Tibial nerve (tissue), 3 donors: ENCODE results near the gene CLEC16A.

Experiments
- CTCF ChIP-seq, 5 experiments: fragments of 200-600 bp in 3 of 5; fragments of 450-650 bp in 2 of 5; sonication (generic) in 3 of 5; IDR thresholded peaks; one replicate each; pipeline ENCODE4 v1.5.1; 2016 to 2019; ENCODE audit warnings: antibody characterized with exemption in 5 of 5, mild to moderate bottlenecking in 3 of 5, moderate library complexity in 2 of 5
- POLR2A ChIP-seq, 2 donors: fragments of 450-650 bp; IDR thresholded peaks; one replicate each; pipeline ENCODE4 v1.6.1; 2017; ENCODE audit warnings: antibody characterized with exemption in 2 of 2, mild to moderate bottlenecking in 2 of 2, moderate library complexity in 2 of 2

DNA sequence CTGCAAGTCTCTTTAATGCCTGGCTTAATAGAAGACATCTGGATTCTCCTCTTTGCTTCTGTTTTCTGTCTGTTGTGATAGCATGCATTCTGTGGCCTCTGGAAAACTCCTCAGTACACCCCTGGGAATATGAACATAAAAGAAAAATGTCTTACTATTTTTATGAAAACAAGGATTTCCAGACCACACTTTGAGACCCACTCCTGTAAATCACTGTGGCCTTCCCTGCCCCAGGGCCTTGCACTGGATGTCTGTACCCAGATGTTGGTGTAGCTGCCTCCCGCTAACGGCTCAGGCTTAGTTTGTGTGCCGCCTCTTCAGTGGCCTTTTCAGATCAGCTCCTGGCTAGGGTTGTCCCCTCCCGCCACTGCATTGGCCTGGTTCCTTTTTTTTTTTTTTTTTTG is 185.0 kb downstream of the CLEC16A start:
- TF ChIP-seq CTCF (IDR thresholded peaks at IDR 0.05), result no peak
- no peak for TF ChIP-seq POLR2A (IDR thresholded peaks at IDR 0.05)
